H1 (cell line): Measurements from ENCODE around the gene EMP2. TPM values are rescaled to one million over a fixed set of nuclear protein-coding genes. Genes with fewer than 3 reads are reported as not detected.

Experiments used
- CTCF ChIA-PET: fragments of 300-600 bp; sonication (Branson Sonifier 250); formaldehyde crosslinking; loops from one replicate; lab custom pipeline; 2021; ENCODE audit not compliant: partially characterized antibody; lab: Charles Lee
- POLR2A ChIA-PET: fragments of 300-600 bp; sonication (Branson Sonifier 250); formaldehyde crosslinking; loops from one replicate; lab custom pipeline; 2021; ENCODE audit warnings: inconsistent platforms; ENCODE audit not compliant: partially characterized antibody; lab: Charles Lee
- DNase-seq, 2 experiments: peaks; one replicate each; pipeline versions ENCODE4 v3.0.0 to v3.0.0-alpha.2; 2010 to 2022; ENCODE audit warnings: low spot score in 2 of 2, low read depth in 1 of 2, mixed read lengths in 1 of 2
- FAIRE-seq: peaks from 2 replicates; lab custom pipeline; 2011; peaks lifted over from hg19 to GRCh38; lab: Jason Lieb, UNC
- H2AFZ ChIP-seq: 2 replicates; pipeline ENCODE4 v1.8.1; 2012; ENCODE audit warnings: low read length, inconsistent platforms
- H2AK5ac ChIP-seq: 2 replicates; pipeline ENCODE4 v1.6.1; 2013; ENCODE audit warnings: low read depth, low read length
- H2BK120ac ChIP-seq: replicated peaks from 2 replicates; pipeline ENCODE3; 2013; ENCODE audit warnings: low read depth, low read length, inconsistent platforms
- H2BK12ac ChIP-seq: 2 replicates; pipeline ENCODE4 v1.6.1; 2013; ENCODE audit warnings: low read depth, low read length
- H2BK15ac ChIP-seq: 2 replicates; pipeline ENCODE4 v1.6.1; 2013; ENCODE audit warnings: low read length
- H2BK20ac ChIP-seq: 2 replicates; pipeline ENCODE4 v1.6.1; 2013; ENCODE audit warnings: low read length
- H2BK5ac ChIP-seq: 2 replicates; pipeline ENCODE4 v1.6.1; 2013; ENCODE audit warnings: low read depth, low read length
- H3K14ac ChIP-seq: 2 replicates; pipeline ENCODE4 v1.6.1; 2013; ENCODE audit warnings: inconsistent platforms; ENCODE audit not compliant: insufficient read length
- H3K18ac ChIP-seq: 2 replicates; pipeline ENCODE4 v1.6.1; 2013; ENCODE audit warnings: low read length; ENCODE audit errors: extremely low read depth
- H3K23ac ChIP-seq: 2 replicates; pipeline ENCODE4 v1.6.1; 2013; ENCODE audit warnings: inconsistent platforms; ENCODE audit not compliant: insufficient read length
- H3K23me2 ChIP-seq: 2 replicates; pipeline ENCODE4 v1.6.1; 2013; ENCODE audit warnings: low read depth, low read length
- H3K27ac ChIP-seq: 2 replicates; pipeline ENCODE4 v1.6.1; 2011; ENCODE audit warnings: low read depth, low read length, inconsistent platforms
- H3K27me3 ChIP-seq, 4 experiments: replicated peaks in 1 of 4; 1 replicate in 1 of 4; 2 replicates in 3 of 4; pipeline versions ENCODE4 v1.6.1 to v1.8.1; 2011 to 2013; ENCODE audit warnings: low read length in 3 of 4, mild to moderate bottlenecking in 3 of 4, inconsistent platforms in 2 of 4, mixed read lengths in 2 of 4, moderate library complexity in 1 of 4; ENCODE audit not compliant: control insufficient read depth in 3 of 4, insufficient read depth in 3 of 4; ENCODE audit errors: extremely low read depth in 1 of 4
- H3K36me3 ChIP-seq, 4 experiments: 2 replicates each; pipeline versions ENCODE4 v1.6.1 to v1.8.1; 2011 to 2013; ENCODE audit warnings: mild to moderate bottlenecking in 4 of 4, low read length in 3 of 4, moderate library complexity in 2 of 4, control low read depth in 1 of 4, inconsistent platforms in 1 of 4; ENCODE audit not compliant: insufficient read depth in 4 of 4, control insufficient read depth in 2 of 4
- H3K4ac ChIP-seq: replicated peaks from 2 replicates; pipeline ENCODE3; 2013; ENCODE audit warnings: low read length, low read depth, mixed read lengths, inconsistent platforms; ENCODE audit not compliant: insufficient read length
- H3K4me1 ChIP-seq, 4 experiments: replicated peaks in 1 of 4; 1 replicate in 1 of 4; 2 replicates in 3 of 4; pipeline versions ENCODE4 v1.6.1 to v1.8.1; 2011 to 2013; ENCODE audit warnings: low read length in 3 of 4, inconsistent platforms in 2 of 4, mixed read lengths in 1 of 4; ENCODE audit not compliant: insufficient read depth in 4 of 4, control insufficient read depth in 3 of 4
- H3K4me2 ChIP-seq, 2 experiments: 2 replicates each; pipeline versions ENCODE4 v1.6.1 to v1.8.1; 2011 to 2013; ENCODE audit warnings: low read depth in 2 of 2, low read length in 2 of 2, control low read depth in 1 of 2, inconsistent platforms in 1 of 2, mild to moderate bottlenecking in 1 of 2; ENCODE audit not compliant: insufficient read depth in 1 of 2
- H3K4me3 ChIP-seq, 4 experiments: fragments of 200-600, 300-600 bp in 1 of 4; sonication (generic), shearing (Covaris generic), sonication (Bioruptor Twin) in 1 of 4; 2 replicates each; pipeline versions ENCODE4 v1.5.1 to v1.8.1; 2011 to 2016; ENCODE audit warnings: low read length in 4 of 4, low read depth in 3 of 4, control low read depth in 2 of 4, inconsistent platforms in 2 of 4, mild to moderate bottlenecking in 2 of 4, mixed read lengths in 1 of 4, moderate library complexity in 1 of 4; ENCODE audit not compliant: insufficient read depth in 2 of 4; ENCODE audit errors: extremely low read depth in 1 of 4
- H3K56ac ChIP-seq: replicated peaks from 2 replicates; pipeline ENCODE3; 2013; ENCODE audit warnings: low read depth, mild to moderate bottlenecking, mixed read lengths, low read length, inconsistent platforms; ENCODE audit not compliant: insufficient read length
- H3K79me1 ChIP-seq: 2 replicates; pipeline ENCODE4 v1.6.1; 2013; ENCODE audit warnings: low read depth, low read length, control low read depth
- H3K79me2 ChIP-seq, 2 experiments: 2 replicates each; pipeline versions ENCODE4 v1.6.1 to v1.8.1; 2012 to 2013; ENCODE audit warnings: low read length in 2 of 2, mild to moderate bottlenecking in 2 of 2, inconsistent platforms in 1 of 2; ENCODE audit not compliant: insufficient read depth in 2 of 2, control insufficient read depth in 1 of 2
- H3K9ac ChIP-seq, 4 experiments: replicated peaks in 1 of 4; 1 replicate in 1 of 4; 2 replicates in 3 of 4; pipeline versions ENCODE4 v1.6.1 to v1.8.1; 2011 to 2013; ENCODE audit warnings: low read depth in 3 of 4, low read length in 3 of 4, control low read depth in 2 of 4, mild to moderate bottlenecking in 2 of 4, moderate library complexity in 2 of 4, inconsistent platforms in 1 of 4; ENCODE audit errors: extremely low read depth in 1 of 4
- H3K9me3 ChIP-seq, 2 experiments: 2 replicates each; pipeline versions ENCODE4 v1.6.1 to v1.8.1; 2012 to 2013; ENCODE audit warnings: mild to moderate bottlenecking in 2 of 2, moderate library complexity in 2 of 2, control low read depth in 1 of 2, inconsistent platforms in 1 of 2, low read depth in 1 of 2, low read length in 1 of 2, mixed read lengths in 1 of 2; ENCODE audit not compliant: insufficient read depth in 2 of 2
- H4K20me1 ChIP-seq, 2 experiments: replicated peaks in 1 of 2; 2 replicates each; pipeline versions ENCODE3 to v1.8.1; 2011 to 2013; ENCODE audit warnings: inconsistent platforms in 2 of 2, low read length in 2 of 2, mild to moderate bottlenecking in 1 of 2; ENCODE audit not compliant: insufficient read depth in 2 of 2, control insufficient read depth in 1 of 2
- H4K5ac ChIP-seq: 2 replicates; pipeline ENCODE4 v1.6.1; 2013; ENCODE audit warnings: low read length, low read depth, mixed read lengths, inconsistent platforms; ENCODE audit not compliant: insufficient read length
- H4K8ac ChIP-seq: 2 replicates; pipeline ENCODE4 v1.8.0; 2013; ENCODE audit warnings: mild to moderate bottlenecking, moderate library complexity, low read length, inconsistent platforms; ENCODE audit not compliant: insufficient read depth; ENCODE audit errors: extremely low read depth
- H4K91ac ChIP-seq: replicated peaks from 2 replicates; pipeline ENCODE3; 2013; ENCODE audit warnings: low read length, mixed read lengths, inconsistent platforms; ENCODE audit not compliant: insufficient read length
- PHF8 ChIP-seq: fragments of 200-600 bp; sonication (generic); conservative IDR thresholded peaks from 2 replicates; pipeline ENCODE4 v1.7.1; 2012; ENCODE audit warnings: low read depth, mild to moderate bottlenecking, inconsistent platforms, low read length, moderate library complexity
- POU5F1 ChIP-seq: IDR thresholded peaks from 2 replicates; pipeline ENCODE4 v1.6.1; 2011; ENCODE audit warnings: low read depth, mild to moderate bottlenecking, low read length, moderate library complexity
- RAD21 ChIP-seq, 2 experiments: IDR thresholded peaks in 1 of 2; conservative IDR thresholded peaks in 1 of 2; 2 replicates each; pipeline ENCODE4 v1.6.1; 2011; ENCODE audit warnings: low read depth in 2 of 2, low read length in 2 of 2, improper control_type of control experiment in 1 of 2, inconsistent platforms in 1 of 2, mild to moderate bottlenecking in 1 of 2, moderate library complexity in 1 of 2
- SP2 ChIP-seq: IDR thresholded peaks from 2 replicates; pipeline ENCODE4 v1.6.1; 2012; ENCODE audit warnings: mild to moderate bottlenecking, low read length, inconsistent platforms
- TEAD4 ChIP-seq: IDR thresholded peaks from 2 replicates; pipeline ENCODE4 v1.6.1; 2012; ENCODE audit warnings: low read depth, low read length, inconsistent platforms, mixed read lengths
- WGBS, 2 experiments: shearing (Covaris generic) in 1 of 2; methylation state at CpG; one replicate each; pipeline versions ENCODE4 v1.1.6 to v1.1.7; 2013 to 2015; ENCODE audit warnings: low lambda C conversion rate in 2 of 2, mixed read lengths in 2 of 2, inconsistent platforms in 1 of 2, low coverage in 1 of 2, missing lambda C conversion rate in 1 of 2; ENCODE audit not compliant: insufficient replicate concordance in 2 of 2, insufficient coverage in 1 of 2, insufficient read length in 1 of 2; ENCODE audit errors: extremely low coverage in 1 of 2, missing lambda C conversion rate in 1 of 2; 5-methylcytosine and 5-hydroxymethylcytosine counted together
- polyA plus RNA-seq, 7 experiments: library from polyadenylated mRNA; depleted of rRNA in 3 of 7; stranded (reverse) in 5 of 7; unstranded in 2 of 7; fragments of >200 nt in 5 of 7; fragments of 200-250 nt in 2 of 7; gene quantifications; 1 replicate in 5 of 7; 2 replicates in 1 of 7; 4 replicates in 1 of 7; pipeline versions ENCODE4 v1.2.1 to v1.2.3, GENCODE V29; 2011 to 2013; ENCODE audit warnings: missing spikeins in 2 of 7, mixed read lengths in 2 of 7
- total RNA-seq: library from RNA; stranded (reverse); fragmentation: NEBNext Ultra II Directional; extraction: Animal tissue kit (Norgen Biotek cat#: 25700); gene quantifications from 2 replicates; pipeline ENCODE4 v1.2.1, GENCODE V29; 2021
- TF ChIP-seq, protein P1 (sequence below), 3 experiments: IDR thresholded peaks; 1 replicate in 2 of 3; 2 replicates in 1 of 3; pipeline versions ENCODE4 v1.5.1 to v1.6.1; 2011; ENCODE audit warnings: low read length in 3 of 3, mild to moderate bottlenecking in 3 of 3, inconsistent platforms in 2 of 3, low read depth in 1 of 3, moderate library complexity in 1 of 3; ENCODE audit not compliant: insufficient read depth in 1 of 3; ENCODE audit errors: control extremely low read depth in 1 of 3

EMP2 gene
- total and polyA plus RNA-seq, 2 of the 8 experiments (the other 6 are each of a cell fraction or from before 2014, with no cell fraction given) = 22.6 to 23.3 TPM

DNA sequence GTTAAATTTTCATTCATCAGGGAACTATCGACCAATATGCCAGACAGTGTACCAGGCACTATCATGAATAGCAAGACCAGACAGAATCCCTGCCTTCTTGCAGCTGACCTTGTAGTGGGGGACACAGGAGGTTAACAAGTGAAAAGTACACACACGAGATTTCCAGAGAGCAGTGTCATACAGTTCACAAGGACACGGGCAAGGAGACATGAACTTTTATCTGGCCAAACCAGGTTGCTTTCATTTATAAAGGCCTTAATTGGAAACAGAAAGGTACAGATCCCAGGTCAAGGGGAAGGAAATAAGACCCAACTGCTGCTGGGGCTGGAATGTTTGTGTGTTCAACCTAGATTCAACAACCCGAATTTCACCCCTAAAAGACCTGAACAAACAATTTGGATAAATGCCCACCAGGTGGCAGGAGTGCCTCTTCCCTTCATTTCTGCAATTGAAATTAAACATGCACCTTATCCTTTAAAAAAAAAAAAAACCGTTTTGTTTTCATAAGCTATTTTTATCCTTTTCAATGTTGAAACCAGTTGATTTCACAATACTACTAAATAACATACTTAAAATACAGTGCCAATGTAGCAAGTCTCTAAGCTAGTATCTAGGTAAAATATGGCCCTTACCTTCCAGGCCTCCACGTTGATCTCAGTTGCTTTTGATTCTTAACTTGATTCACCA lies 65.9 kb downstream of the EMP2 start:
- Histone ChIP-seq H4K8ac (no peak overlapping the region), H2BK5ac (no peak overlapping the region), H3K23me2 (no peaks in the 10 kb centered on the region), H3K79me1 (no peaks in the 10 kb centered on the region), H3K27me3 (no peaks in the 10 kb centered on the region), H3K14ac (no peak overlapping the region), H2BK15ac (no peak overlapping the region), H4K20me1 (no peaks in the 10 kb centered on the region), H3K9me3 (no peaks in the 10 kb centered on the region), H2BK120ac (no peak overlapping the region), H3K27ac (no peak overlapping the region), H3K23ac (no peak overlapping the region)
- CTCF ChIA-PET = interaction anchor here (0.5 to 5.4 kb wide), 30 partner anchors 9 to 833 kb away, joined by 3 to 70 read pairs (median 3); partner anchors contain the start of genes EMP2 and NUBP1
- peak; percentile 91 for FAIRE-seq
- TF ChIP-seq RAD21 (IDR thresholded peaks at IDR 0.05 in 1 of 2, conservative IDR thresholded peaks at IDR 0.05 in 1 of 2; ENCODE audit: low read depth in 2 of 2, low read length in 2 of 2) (peak; percentile 79 to 81), SP2 (no peak), TEAD4 (peak; percentile 42; the same call in 1 of the 2 replicates), PHF8 (no peak), POU5F1 (no peak)
- TF ChIP-seq, protein P1, sequence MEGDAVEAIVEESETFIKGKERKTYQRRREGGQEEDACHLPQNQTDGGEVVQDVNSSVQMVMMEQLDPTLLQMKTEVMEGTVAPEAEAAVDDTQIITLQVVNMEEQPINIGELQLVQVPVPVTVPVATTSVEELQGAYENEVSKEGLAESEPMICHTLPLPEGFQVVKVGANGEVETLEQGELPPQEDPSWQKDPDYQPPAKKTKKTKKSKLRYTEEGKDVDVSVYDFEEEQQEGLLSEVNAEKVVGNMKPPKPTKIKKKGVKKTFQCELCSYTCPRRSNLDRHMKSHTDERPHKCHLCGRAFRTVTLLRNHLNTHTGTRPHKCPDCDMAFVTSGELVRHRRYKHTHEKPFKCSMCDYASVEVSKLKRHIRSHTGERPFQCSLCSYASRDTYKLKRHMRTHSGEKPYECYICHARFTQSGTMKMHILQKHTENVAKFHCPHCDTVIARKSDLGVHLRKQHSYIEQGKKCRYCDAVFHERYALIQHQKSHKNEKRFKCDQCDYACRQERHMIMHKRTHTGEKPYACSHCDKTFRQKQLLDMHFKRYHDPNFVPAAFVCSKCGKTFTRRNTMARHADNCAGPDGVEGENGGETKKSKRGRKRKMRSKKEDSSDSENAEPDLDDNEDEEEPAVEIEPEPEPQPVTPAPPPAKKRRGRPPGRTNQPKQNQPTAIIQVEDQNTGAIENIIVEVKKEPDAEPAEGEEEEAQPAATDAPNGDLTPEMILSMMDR (IDR thresholded peaks at IDR 0.05; ENCODE audit: control extremely low read depth in 1 of 3, insufficient read depth in 1 of 3, low read depth in 1 of 3, low read length in 3 of 3) = peak in 2 of 3 experiments; percentile 57 to 61; a peak in 3 of 4 replicates
- TF ChIP-seq, all 59 proteins: peak for 3
- Histone ChIP-seq H2BK20ac (no peak overlapping the region), H4K91ac (no peak overlapping the region), H3K4me3 (no peak overlapping the region), H2AK5ac (no peak overlapping the region), H3K9ac (no peak overlapping the region), H2BK12ac (no peak overlapping the region), H3K79me2 (no peaks in the 10 kb centered on the region), H3K4me1 (peaks cover 0 to 4% (median 0%) of the 10 kb centered on the region in 4 experiments; a peak in 1 of 7 replicates), H3K4ac (no peak overlapping the region), H3K56ac (no peak overlapping the region), H2AFZ (peak overlapping the region; percentile 89), H3K4me2 (no peak overlapping the region), H3K18ac (no peak overlapping the region), H3K36me3 (no peaks in the 10 kb centered on the region), H4K5ac (no peak overlapping the region)
- 72% methylated on average over 6 of the region's 6 CpGs; no CpG with 5 or more reads in 1 of the 2 experiments for WGBS, 2 experiments
- peak in 1 of 2 experiments; percentile 71 for DNase-seq
- POLR2A ChIA-PET = interaction anchor here (0.6 to 1.4 kb wide), 3 partner anchors 223 to 905 kb away, joined by 3 to 4 read pairs (median 3); partner anchors contain the start of gene NUBP1
